Stimulated activated CD8-positive, alpha-beta memory T cell treated with anti-CD3 and anti-CD28 coated beads, Interleukin-7, amount 100 ng/mL, for 4 hours (primary cell): ENCODE results near the gene PKP4.

ENCODE experiments used
- DNase-seq, 2 donors: peaks; one replicate each; pipeline ENCODE4 v3.0.0-alpha.2; 2020; ENCODE audit warnings: low read depth in 2 of 2

The PKP4 gene

GRCh38 chr2:158498749-158499136, 42.0 kb downstream of the PKP4 start:
- no peak for DNase-seq

- DNase-seq, result no peak
Observed at GRCh38 chr2:158499383-158499782, 42.6 kb downstream of the PKP4 start.

- DNase-seq, result no peak
Observed at GRCh38 chr2:158500333-158500732, 43.6 kb downstream of the PKP4 start.

GRCh38 chr2:158501301-158501700, 44.5 kb downstream of the PKP4 start:
- no peak for DNase-seq

- no peak for DNase-seq
Observed at GRCh38 chr2:158502974-158503373, 46.2 kb downstream of the PKP4 start.

- no peak for DNase-seq
Observed at GRCh38 chr2:158504088-158504487, 47.3 kb downstream of the PKP4 start.

- no peak for DNase-seq
Observed at GRCh38 chr2:158505448-158505934, 48.7 kb downstream of the PKP4 start.

GRCh38 chr2:158507141-158507540, 50.4 kb downstream of the PKP4 start:
- DNase-seq, result no peak

GRCh38 chr2:158507679-158508078, 50.9 kb downstream of the PKP4 start:
- DNase-seq, result no peak

- no peak for DNase-seq
Observed at GRCh38 chr2:158509928-158510797, 53.4 kb downstream of the PKP4 start.

- no peak for DNase-seq
Observed at GRCh38 chr2:158510887-158511286, 54.1 kb downstream of the PKP4 start.

- DNase-seq, result no peak
Observed at GRCh38 chr2:158511706-158512105, 55.0 kb downstream of the PKP4 start.

- no peak for DNase-seq
Observed at GRCh38 chr2:158512323-158512722, 55.6 kb downstream of the PKP4 start.

GRCh38 chr2:158513841-158514240, 57.1 kb downstream of the PKP4 start:
- DNase-seq, result no peak

- no peak for DNase-seq
Observed at GRCh38 chr2:158518084-158518483, 61.3 kb downstream of the PKP4 start.

GRCh38 chr2:158519481-158519880, 62.7 kb downstream of the PKP4 start:
- DNase-seq, result no peak

GRCh38 chr2:158529379-158530259, 72.9 kb downstream of the PKP4 start:
- no peak for DNase-seq

GRCh38 chr2:158530829-158531228, 74.1 kb downstream of the PKP4 start:
- no peak for DNase-seq

- DNase-seq, result no peak
Observed at GRCh38 chr2:158533009-158533408, 76.3 kb downstream of the PKP4 start.

GRCh38 chr2:158539176-158540005, 82.6 kb downstream of the PKP4 start:
- no peak for DNase-seq

- DNase-seq, result no peak
Observed at GRCh38 chr2:158542577-158542976, 85.8 kb downstream of the PKP4 start.

- no peak for DNase-seq
Observed at GRCh38 chr2:158543957-158544356, 87.2 kb downstream of the PKP4 start.
